ENCODE measurements around the gene CACNA1H.
A peak's percentile ranks its signal among the peaks of the same experiment; 100 is the strongest.
"Not testable (repeated sequence)": the region's sequence is repeated elsewhere in the genome, so short reads cannot be mapped to it uniquely, and the experiment has no call there.

Gene CACNA1H

GRCh38 chr16:1184980-1185379 is 32.1 kb downstream of the CACNA1H start:
- intact Hi-C loops (cut with DNase I) = no loop called here
- DNase-seq = no peak

DNA sequence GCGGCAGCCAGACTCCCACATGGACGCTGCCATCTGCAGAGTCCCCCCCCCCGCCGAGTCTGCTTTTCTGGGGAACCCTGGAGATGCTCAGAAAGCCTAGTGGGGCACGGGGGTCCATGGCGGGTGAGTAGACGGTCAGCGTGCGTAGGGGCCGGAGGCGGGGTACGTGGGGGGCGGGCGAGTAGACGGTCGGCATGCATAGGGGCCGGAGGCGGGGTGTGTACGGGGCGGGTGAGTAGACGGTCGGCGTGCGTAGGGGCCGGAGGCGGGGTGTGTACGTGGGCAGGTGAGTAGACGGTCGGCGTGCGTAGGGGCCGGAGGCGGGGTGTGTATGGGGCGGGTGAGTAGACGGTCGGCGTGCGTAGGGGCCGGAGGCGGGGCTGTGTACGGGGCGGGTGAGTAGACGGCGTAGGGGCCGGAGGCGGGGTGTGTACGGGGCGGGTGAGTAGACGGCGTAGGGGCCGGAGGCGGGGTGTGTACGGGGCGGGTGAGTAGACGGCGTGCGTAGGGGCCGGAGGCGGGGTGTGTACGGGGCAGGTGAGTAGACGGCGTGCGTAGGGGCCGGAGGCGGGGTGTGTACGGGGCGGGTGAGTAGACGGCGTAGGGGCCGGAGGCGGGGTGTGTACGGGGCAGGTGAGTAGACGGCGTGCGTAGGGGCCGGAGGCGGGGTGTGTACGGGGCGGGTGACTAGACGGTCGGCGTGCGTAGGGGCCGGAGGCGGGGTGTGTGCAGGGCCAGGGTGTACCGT is 32.7 kb downstream of the CACNA1H start:
- DNase-seq; intact Hi-C loops (cut with DNase I): not testable (repeated sequence)

GRCh38 chr16:1188432-1189189 is 35.7 kb downstream of the CACNA1H start:
- intact Hi-C loops (cut with DNase I) = no loop called here
- DNase-seq = peak in 2 of 10 donors; percentile 29 to 34

GRCh38 chr16:1189455-1189854 is 36.5 kb downstream of the CACNA1H start:
- intact Hi-C loops (cut with DNase I) = no loop called here
- DNase-seq = no peak

DNA sequence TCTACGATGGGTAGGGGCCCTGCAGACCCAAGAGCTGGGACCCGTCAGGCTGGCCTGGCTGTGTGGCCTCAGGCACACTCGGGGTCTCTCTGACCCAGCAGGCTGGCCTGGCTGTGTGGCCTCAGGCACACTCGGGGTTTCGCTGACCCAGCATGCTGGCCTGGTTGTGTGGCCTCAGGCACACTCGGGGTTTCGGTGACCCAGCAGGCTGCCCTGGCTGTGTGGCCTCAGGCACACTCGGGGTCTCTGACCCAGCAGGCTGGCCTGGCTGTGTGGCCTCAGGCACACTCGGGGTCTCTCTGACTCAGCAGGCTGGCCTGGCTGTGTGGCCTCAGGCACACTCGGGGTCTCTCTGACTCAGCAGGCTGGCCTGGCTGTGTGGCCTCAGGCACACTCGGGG is 37.9 kb downstream of the CACNA1H start:
- intact Hi-C loops (cut with DNase I); DNase-seq: not testable (repeated sequence)

DNA sequence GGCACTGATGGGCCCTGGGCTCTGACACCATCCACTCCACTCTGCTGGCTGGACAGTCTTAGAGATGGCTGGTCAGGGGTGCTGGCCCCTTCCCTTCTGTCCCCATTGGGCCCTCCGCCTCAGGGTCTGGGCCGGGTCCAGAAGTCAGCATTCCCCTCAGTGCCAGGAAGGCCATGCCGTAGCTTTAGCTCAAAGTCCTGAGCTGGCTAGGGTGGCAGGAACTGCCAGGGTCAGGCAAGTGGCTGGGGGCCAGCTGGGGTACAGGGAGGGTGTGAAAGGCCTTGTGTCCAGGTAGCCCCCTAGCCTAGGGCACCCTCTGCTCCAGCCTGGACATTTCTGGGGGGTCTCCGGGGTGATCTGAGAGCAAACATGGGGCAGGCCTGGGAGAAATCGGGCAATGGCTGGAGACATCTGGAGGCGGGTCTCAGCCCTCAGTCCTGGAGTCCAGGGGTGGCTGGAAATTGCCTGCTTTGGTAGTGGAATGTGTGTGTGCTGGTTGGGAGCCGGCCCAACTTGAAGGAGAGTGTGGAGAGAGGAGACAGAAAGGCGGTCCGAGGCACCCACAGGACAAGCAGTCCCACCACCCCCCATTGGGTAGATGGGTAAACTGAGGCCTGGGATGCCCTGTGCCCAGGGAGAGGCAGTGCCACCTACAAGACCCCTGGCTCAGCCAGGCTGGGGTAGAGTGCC is 39.6 kb downstream of the CACNA1H start:
- DNase-seq = no peak

DNA sequence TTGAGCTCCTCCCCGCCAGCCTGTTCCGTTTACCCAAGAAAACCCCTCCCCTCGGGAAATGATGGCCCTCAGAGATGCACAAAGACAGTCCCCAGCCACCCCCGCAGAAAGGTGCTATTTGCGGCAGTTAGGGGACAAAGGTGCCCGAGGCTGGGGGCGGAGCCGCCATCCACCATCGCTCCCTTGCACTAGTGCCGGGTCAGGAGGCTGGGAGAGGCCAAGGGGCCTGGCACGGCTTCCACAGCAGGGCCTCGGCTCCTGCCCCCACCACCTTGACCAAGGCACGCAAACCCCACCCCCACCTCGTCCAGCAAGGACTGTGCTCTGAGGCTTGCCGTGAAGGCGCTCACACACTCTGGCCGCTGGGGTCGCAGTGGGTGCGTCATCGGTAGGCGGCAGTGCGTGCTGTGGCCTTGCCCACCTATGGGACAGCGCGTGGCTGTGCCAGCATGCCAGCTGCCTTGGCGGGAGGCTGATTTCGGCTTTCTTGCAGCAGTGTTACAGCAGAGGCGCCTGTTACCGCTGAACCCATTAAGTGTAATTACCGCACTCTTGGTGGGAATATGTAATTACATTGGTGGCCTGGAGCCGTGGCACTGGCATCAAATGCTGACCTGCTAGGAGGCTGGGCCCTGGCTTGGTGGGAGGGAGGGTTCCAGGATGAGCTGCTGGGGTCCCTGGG is 40.4 kb downstream of the CACNA1H start:
- intact Hi-C loops (cut with DNase I) = no loop called here

More for the DNA sequence above, 39.6 kb downstream of the CACNA1H start:
- intact Hi-C loops (cut with DNase I) = no loop called here

DNA sequence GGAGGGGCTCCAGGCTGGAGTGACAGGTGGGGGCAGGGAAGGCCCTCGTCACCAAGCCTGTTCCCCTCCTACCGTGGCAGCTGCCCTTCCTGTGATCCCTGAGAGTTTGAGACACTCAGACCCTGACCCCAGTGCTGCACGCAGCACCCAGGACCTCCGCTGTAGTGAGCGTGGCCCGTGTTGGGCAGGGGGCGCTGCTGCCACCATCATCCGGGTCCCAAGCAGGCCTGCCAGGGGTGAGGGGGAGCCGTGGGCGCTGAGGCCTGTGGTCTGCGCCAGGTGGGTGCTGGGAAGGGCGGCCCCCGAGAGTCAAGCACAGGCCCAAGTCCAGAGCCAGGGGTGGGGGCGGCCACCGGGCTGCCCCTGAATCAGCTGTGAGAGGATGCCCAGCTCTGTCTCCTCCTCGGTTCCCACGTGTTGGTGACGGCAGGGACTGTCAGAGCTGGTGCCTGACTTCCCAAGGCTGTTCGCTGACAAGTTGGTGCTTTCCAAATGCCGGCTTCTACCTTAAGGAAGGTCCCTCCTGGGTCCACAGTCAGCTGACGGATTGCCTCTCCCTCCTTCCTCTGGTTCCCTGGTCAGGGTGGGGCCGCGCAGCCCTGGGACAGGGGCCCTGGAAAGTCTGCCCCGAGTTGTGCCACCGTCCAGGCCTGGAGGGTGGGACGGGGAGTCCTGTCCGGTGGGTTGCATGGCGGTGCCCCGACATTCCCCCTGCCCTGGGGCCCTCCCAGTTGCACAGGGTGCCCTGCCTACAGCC is 41.1 kb downstream of the CACNA1H start:
- no peak for DNase-seq
- intact Hi-C loops (cut with DNase I) = loop anchor here (1.0 kb wide), 1 partner anchor 88 kb away; no protein-coding TSS in a partner anchor

More for the DNA sequence above, 40.4 kb downstream of the CACNA1H start:
- DNase-seq = peak in 7 of 10 donors; percentile 27 to 93 (median 61)

- intact Hi-C loops (cut with DNase I) = loop anchor here (1.0 kb wide), 1 partner anchor 89 kb away; no protein-coding TSS in a partner anchor
- peak in 1 of 10 donors; percentile 32 for DNase-seq
These were observed 41.9 kb downstream of the CACNA1H start for GRCh38 chr16:1194665-1195392.

DNA sequence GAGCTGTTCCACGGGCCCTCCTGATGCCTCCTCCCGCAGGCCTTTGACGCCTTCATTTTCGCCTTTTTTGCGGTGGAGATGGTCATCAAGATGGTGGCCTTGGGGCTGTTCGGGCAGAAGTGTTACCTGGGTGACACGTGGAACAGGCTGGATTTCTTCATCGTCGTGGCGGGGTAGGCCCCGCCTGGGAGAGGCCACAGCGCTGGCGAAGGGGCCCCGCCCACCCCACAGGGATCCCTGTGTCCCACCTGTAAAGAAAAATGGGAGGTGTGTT is 42.4 kb downstream of the CACNA1H start:
- intact Hi-C loops (cut with DNase I) = no loop called here
- DNase-seq = no peak

GRCh38 chr16:1196494-1196893 is 43.6 kb downstream of the CACNA1H start:
- intact Hi-C loops (cut with DNase I) = no loop called here
- no peak for DNase-seq

- intact Hi-C loops (cut with DNase I) = no loop called here
- no peak for DNase-seq
These were observed 44.4 kb downstream of the CACNA1H start for GRCh38 chr16:1197237-1197866.

GRCh38 chr16:1198194-1198593 is 45.3 kb downstream of the CACNA1H start:
- DNase-seq = no peak
- intact Hi-C loops (cut with DNase I) = no loop called here

DNA sequence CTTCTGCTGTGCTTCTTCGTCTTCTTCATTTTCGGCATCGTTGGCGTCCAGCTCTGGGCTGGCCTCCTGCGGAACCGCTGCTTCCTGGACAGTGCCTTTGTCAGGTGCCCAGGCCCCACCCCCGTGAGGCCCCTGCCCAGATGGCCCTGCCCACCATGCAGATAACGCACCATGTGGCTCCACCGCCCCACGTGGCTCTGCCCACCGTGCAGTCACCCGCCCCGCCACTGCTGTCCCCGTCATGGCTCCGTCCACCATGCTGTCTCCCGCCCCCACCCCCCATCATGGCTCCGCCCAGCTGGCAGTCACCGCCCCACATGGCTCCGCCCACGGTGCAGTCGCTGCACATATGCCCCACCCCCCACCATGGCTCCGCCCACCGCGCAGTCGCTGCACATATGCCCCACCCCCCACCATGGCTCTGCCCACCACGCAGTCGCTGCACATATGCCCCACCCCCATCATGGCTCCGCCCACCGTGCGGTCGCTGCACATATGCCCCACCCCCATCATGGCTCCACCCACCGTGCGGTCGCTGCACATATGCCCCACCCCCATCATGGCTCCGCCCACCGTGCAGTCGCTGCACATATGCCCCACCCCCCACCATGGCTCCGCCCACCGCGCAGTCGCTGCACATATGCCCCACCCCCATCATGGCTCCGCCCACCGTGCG is 45.9 kb downstream of the CACNA1H start:
- DNase-seq; intact Hi-C loops (cut with DNase I): not testable (repeated sequence)

- intact Hi-C loops (cut with DNase I) = no loop called here
These were observed 46.6 kb downstream of the CACNA1H start for GRCh38 chr16:1199347-1200013.

DNA sequence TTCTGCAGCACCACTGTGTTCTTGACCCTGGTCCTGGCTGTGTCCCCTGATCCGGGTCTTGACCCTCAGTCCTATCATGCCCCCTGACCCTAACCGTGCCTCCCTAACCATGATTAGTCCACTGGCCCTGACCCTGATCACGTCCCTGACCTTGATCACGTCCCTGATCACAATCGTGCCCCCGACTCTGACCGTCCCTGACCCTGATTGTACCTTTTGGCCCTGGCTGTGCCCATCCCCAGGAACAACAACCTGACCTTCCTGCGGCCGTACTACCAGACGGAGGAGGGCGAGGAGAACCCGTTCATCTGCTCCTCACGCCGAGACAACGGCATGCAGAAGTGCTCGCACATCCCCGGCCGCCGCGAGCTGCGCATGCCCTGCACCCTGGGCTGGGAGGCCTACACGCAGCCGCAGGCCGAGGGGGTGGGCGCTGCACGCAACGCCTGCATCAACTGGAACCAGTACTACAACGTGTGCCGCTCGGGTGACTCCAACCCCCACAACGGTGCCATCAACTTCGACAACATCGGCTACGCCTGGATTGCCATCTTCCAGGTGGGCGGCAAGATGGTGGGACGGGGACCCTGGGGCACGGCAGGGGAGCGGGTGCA is 47.2 kb downstream of the CACNA1H start:
- DNase-seq = no peak
- intact Hi-C loops (cut with DNase I) = no loop called here

More at GRCh38 chr16:1199347-1200013, 46.6 kb downstream of the CACNA1H start:
- no peak for DNase-seq

DNA sequence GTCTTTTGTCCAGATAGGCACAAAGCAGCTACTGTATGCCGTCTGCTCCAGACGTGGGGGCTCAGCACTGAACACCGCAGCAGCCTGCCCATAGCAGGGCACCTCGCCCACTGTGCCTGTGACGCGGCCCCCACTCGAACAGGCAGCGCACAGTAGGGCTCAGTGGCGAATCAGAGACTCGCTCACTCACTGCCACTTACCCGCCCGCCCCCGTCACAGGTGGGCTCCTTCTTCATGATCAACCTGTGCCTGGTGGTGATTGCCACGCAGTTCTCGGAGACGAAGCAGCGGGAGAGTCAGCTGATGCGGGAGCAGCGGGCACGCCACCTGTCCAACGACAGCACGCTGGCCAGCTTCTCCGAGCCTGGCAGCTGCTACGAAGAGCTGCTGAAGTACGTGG is 48.5 kb downstream of the CACNA1H start:
- no peak for DNase-seq
- intact Hi-C loops (cut with DNase I) = no loop called here

Data from posterior cingulate gyrus (tissue), 11 donors.